Sigmoid colon (tissue), 7 donors: Measurements from ENCODE around the gene HMG20A. TPM values are rescaled to one million over a fixed set of nuclear protein-coding genes. Genes with fewer than 3 reads are reported as not detected.

ENCODE experiments used
- DNase-seq: peaks from one replicate; pipeline ENCODE4 v3.0.0-alpha.2; 2019
- H3K27ac ChIP-seq, 4 donors: fragments of 200-600 bp; sonication (generic); one replicate each; pipeline ENCODE4 v1.5.1; 2016 to 2019; ENCODE audit warnings: mild to moderate bottlenecking in 1 of 4
- H3K27me3 ChIP-seq, 3 donors: fragments of 200-600 bp; sonication (generic); one replicate each; pipeline ENCODE4 v1.5.1; 2019; ENCODE audit warnings: mild to moderate bottlenecking in 1 of 3
- H3K36me3 ChIP-seq, 4 donors: fragments of 200-600 bp; sonication (generic); one replicate each; pipeline ENCODE4 v1.5.1; 2016 to 2019
- H3K4me1 ChIP-seq, 4 donors: fragments of 200-600 bp; sonication (generic); one replicate each; pipeline ENCODE4 v1.5.1; 2017 to 2019
- H3K4me3 ChIP-seq, 4 donors: fragments of 200-600 bp; sonication (generic); one replicate each; pipeline ENCODE4 v1.5.1; 2017 to 2019; ENCODE audit warnings: mild to moderate bottlenecking in 2 of 4, moderate library complexity in 1 of 4
- H3K9me3 ChIP-seq, 4 donors: fragments of 200-600 bp in 3 of 4; sonication (generic) in 3 of 4; one replicate each; pipeline versions ENCODE4 v1.5.1 to v1.6.1; 2013 to 2019
- EP300 ChIP-seq, 4 donors: sonication (generic); formaldehyde crosslinking; IDR thresholded peaks; one replicate each; pipeline ENCODE4 v1.6.1; 2017; ENCODE audit warnings: antibody characterized with exemption in 4 of 4
- POLR2A ChIP-seq, 2 donors: fragments of 450-650 bp; IDR thresholded peaks; one replicate each; pipeline ENCODE4 v1.6.1; 2016; ENCODE audit warnings: antibody characterized with exemption in 2 of 2, mild to moderate bottlenecking in 2 of 2, moderate library complexity in 2 of 2
- POLR2AphosphoS5 ChIP-seq, 4 donors: sonication (generic); formaldehyde crosslinking; IDR thresholded peaks; one replicate each; pipeline ENCODE4 v1.6.1; 2017; ENCODE audit warnings: antibody characterized with exemption in 4 of 4
- WGBS, 2 donors: extraction: QIAGEN DNeasy Blood & Tissue Kit; methylation state at CpG; one replicate each; pipeline ENCODE4 v1.1.7; 2013; 5-methylcytosine and 5-hydroxymethylcytosine counted together
- intact Hi-C: fragments of 100-400 bp; cut with DNase I; formaldehyde crosslinking; loops from one replicate; pipeline ENCODE4 v1.15.1; 2023
- polyA plus RNA-seq, 3 donors: library from polyadenylated mRNA; stranded (reverse); fragments of 200-250 nt; gene quantifications; one replicate each; pipeline ENCODE4 v1.2.3, GENCODE V29; 2013
- total RNA-seq, 4 donors: library from RNA; depleted of rRNA; stranded (reverse); fragments of >200 nt; gene quantifications; one replicate each; pipeline ENCODE4 v1.1.0, GENCODE V29; 2016
- TF ChIP-seq, protein P1 (sequence below), 4 experiments: fragments of 450-650 bp in 3 of 4; fragments of 200-600 bp in 1 of 4; IDR thresholded peaks; one replicate each; pipeline ENCODE4 v1.5.1; 2016 to 2019; ENCODE audit warnings: antibody characterized with exemption in 4 of 4, mild to moderate bottlenecking in 3 of 4, moderate library complexity in 2 of 4
- donor health status: healthy with polysubstance abuse.
- donor health status: Bipolar disorder and iron deficiency.
- donor health status: healthy.

HMG20A gene
- total and polyA plus RNA-seq, 7 donors = 7.8 to 29.0 (median 22.5) TPM

- TF ChIP-seq POLR2AphosphoS5 (IDR thresholded peaks at IDR 0.05) (peak in 1 of 4 donors; percentile 31), POLR2A (IDR thresholded peaks at IDR 0.05) (no peak), EP300 (IDR thresholded peaks at IDR 0.05) (no peak)
- TF ChIP-seq, protein P1, sequence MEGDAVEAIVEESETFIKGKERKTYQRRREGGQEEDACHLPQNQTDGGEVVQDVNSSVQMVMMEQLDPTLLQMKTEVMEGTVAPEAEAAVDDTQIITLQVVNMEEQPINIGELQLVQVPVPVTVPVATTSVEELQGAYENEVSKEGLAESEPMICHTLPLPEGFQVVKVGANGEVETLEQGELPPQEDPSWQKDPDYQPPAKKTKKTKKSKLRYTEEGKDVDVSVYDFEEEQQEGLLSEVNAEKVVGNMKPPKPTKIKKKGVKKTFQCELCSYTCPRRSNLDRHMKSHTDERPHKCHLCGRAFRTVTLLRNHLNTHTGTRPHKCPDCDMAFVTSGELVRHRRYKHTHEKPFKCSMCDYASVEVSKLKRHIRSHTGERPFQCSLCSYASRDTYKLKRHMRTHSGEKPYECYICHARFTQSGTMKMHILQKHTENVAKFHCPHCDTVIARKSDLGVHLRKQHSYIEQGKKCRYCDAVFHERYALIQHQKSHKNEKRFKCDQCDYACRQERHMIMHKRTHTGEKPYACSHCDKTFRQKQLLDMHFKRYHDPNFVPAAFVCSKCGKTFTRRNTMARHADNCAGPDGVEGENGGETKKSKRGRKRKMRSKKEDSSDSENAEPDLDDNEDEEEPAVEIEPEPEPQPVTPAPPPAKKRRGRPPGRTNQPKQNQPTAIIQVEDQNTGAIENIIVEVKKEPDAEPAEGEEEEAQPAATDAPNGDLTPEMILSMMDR (IDR thresholded peaks at IDR 0.05) = no peak
- DNase-seq = no peak
- no peaks in the 10 kb centered on the region for H3K36me3 ChIP-seq
- H3K4me1 ChIP-seq = peaks cover 0 to 61% (median 46%) of the 10 kb centered on the region in 4 donors
- intact Hi-C loops = loop anchor here (1.0 to 5.0 kb wide), 4 partner anchors 44 to 379 kb away; partner anchors contain the start of genes HMG20A and PEAK1
- H3K27me3 ChIP-seq = no peaks in the 10 kb centered on the region
- no peak overlapping the region for H3K4me3 ChIP-seq
- WGBS, 2 donors = 74 to 88% methylated on average over 6 of the region's 6 CpGs
- H3K9me3 ChIP-seq = no peaks in the 10 kb centered on the region
- H3K27ac ChIP-seq = peak overlapping the region; percentile 78 to 85 (median 82)
These were observed 77.3 kb downstream of the HMG20A start for GRCh38 chr15:77497942-77498361.

- DNase-seq = no peak
- H3K4me1 ChIP-seq = peaks cover 0 to 53% (median 44%) of the 10 kb centered on the region in 4 donors
These were observed 78.5 kb downstream of the HMG20A start for GRCh38 chr15:77499087-77499760.

DNA sequence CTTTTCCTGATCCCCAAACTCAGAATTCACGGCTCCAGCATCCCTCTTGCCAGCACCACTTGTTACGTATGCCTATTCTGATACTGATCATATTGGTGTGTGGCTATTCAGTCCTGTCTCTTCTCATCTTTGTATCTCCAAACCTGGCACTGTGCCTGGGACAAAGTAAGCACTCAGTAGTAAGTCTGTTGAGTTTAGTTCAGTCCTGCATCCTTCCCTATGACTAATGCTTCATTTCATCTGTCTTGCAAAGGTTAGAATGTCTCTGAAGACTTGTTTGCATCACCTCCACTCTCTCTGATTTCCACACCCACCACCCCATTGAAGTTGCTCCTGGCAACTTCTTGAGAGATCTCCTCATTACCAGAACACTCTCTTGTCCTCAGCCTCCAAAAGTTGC, 80.3 kb downstream of the HMG20A start:
- DNase-seq = no peak
- peaks cover 0 to 45% (median 36%) of the 10 kb centered on the region in 4 donors for H3K4me1 ChIP-seq
- H3K4me3 ChIP-seq = no peak overlapping the region
- 90 to 92% methylated on average over 2 of the region's 2 CpGs for WGBS, 2 donors
- no peaks in the 10 kb centered on the region for H3K27me3 ChIP-seq
- H3K36me3 ChIP-seq = no peaks in the 10 kb centered on the region
- intact Hi-C loops = no loop called here
- TF ChIP-seq, protein P1 (IDR thresholded peaks at IDR 0.05) = no peak
- no peak for TF ChIP-seq POLR2A (IDR thresholded peaks at IDR 0.05)
- no peak for TF ChIP-seq POLR2AphosphoS5 (IDR thresholded peaks at IDR 0.05)
- TF ChIP-seq EP300 (IDR thresholded peaks at IDR 0.05) = no peak
- no peak overlapping the region for H3K27ac ChIP-seq
- H3K9me3 ChIP-seq = no peaks in the 10 kb centered on the region

More at GRCh38 chr15:77499087-77499760, 78.5 kb downstream of the HMG20A start:
- no peak for TF ChIP-seq POLR2AphosphoS5 (IDR thresholded peaks at IDR 0.05)
- TF ChIP-seq, protein P1 (IDR thresholded peaks at IDR 0.05) = no peak
- TF ChIP-seq EP300 (IDR thresholded peaks at IDR 0.05) = no peak
- TF ChIP-seq POLR2A (IDR thresholded peaks at IDR 0.05) = no peak
- no peaks in the 10 kb centered on the region for H3K36me3 ChIP-seq
- peak overlapping the region in 2 of 4 donors; percentile 80 to 83 for H3K27ac ChIP-seq
- H3K27me3 ChIP-seq = no peaks in the 10 kb centered on the region
- intact Hi-C loops = loop anchor here (5.0 kb wide), 2 partner anchors 43 to 312 kb away; no protein-coding TSS in a partner anchor
- WGBS, 2 donors = 95% methylated on average over 4 of the region's 4 CpGs
- H3K4me3 ChIP-seq = no peak overlapping the region
- H3K9me3 ChIP-seq = no peaks in the 10 kb centered on the region

GRCh38 chr15:77502379-77503095, 81.8 kb downstream of the HMG20A start:
- 93 to 95% methylated on average over 7 of the region's 7 CpGs for whole genome bisulfite sequencing, 2 donors
- no peak overlapping the region for H3K4me3 ChIP-seq
- H3K4me1 ChIP-seq = peaks cover 0 to 45% (median 36%) of the 10 kb centered on the region in 4 donors
- no peak for TF ChIP-seq EP300 (IDR thresholded peaks at IDR 0.05)
- TF ChIP-seq, protein P1 (IDR thresholded peaks at IDR 0.05) = no peak
- no peak for TF ChIP-seq POLR2A (IDR thresholded peaks at IDR 0.05)
- no peak for TF ChIP-seq POLR2AphosphoS5 (IDR thresholded peaks at IDR 0.05)
- no peaks in the 10 kb centered on the region for H3K9me3 ChIP-seq
- intact Hi-C loops = no loop called here
- DNase-seq = no peak
- H3K27me3 ChIP-seq = no peaks in the 10 kb centered on the region
- no peak overlapping the region for H3K27ac ChIP-seq
- no peaks in the 10 kb centered on the region for H3K36me3 ChIP-seq
